PC-9 (cell line): ENCODE measurements around the gene ITGB4. TPM values are rescaled to one million over a fixed set of nuclear protein-coding genes. Genes with fewer than 3 reads are reported as not detected.

Experiments used
- BruUV-seq: library from RNA; stranded (reverse); fragments of 400-500 nt; replicated peaks from 2 replicates; lab custom pipeline; 2021; lab: Mats Ljungman, UMichigan
- CTCF ChIA-PET: fragments of 300-600 bp; sonication (Branson Sonifier 250); formaldehyde crosslinking; loops from one replicate; lab custom pipeline; 2022; ENCODE audit warnings: antibody characterized with exemption; lab: Charles Lee
- POLR2A ChIA-PET: fragments of 300-600 bp; sonication (Branson Sonifier 250); formaldehyde crosslinking; loops from one replicate; lab custom pipeline; 2022; ENCODE audit warnings: antibody characterized with exemption; ENCODE audit not compliant: unreplicated experiment; lab: Charles Lee
- DNase-seq, 2 experiments: peaks; one replicate each; pipeline versions ENCODE4 v3.0.0 to v3.0.0-alpha.2; 2015 to 2022; ENCODE audit warnings: mixed read lengths in 1 of 2
- H2AFZ ChIP-seq: fragments of 200-600 bp; sonication (generic); 2 replicates; pipeline ENCODE4 v1.8.1; 2017; ENCODE audit warnings: antibody characterized with exemption
- H3F3A ChIP-seq: fragments of 200-600 bp; sonication (generic); 2 replicates; pipeline ENCODE4 v1.8.1; 2017; ENCODE audit warnings: antibody characterized with exemption, mild to moderate bottlenecking, low read depth; ENCODE audit not compliant: insufficient read depth
- H3K27ac ChIP-seq: fragments of 200-600 bp; sonication (generic); 2 replicates; pipeline ENCODE4 v1.6.1; 2016; ENCODE audit warnings: mixed run types
- H3K27me3 ChIP-seq: fragments of 200-600 bp; sonication (generic); 2 replicates; pipeline ENCODE4 v1.6.1; 2016; ENCODE audit warnings: low read depth, mixed run types; ENCODE audit not compliant: insufficient read depth
- H3K36me3 ChIP-seq: fragments of 200-600 bp; sonication (generic); 2 replicates; pipeline ENCODE4 v1.6.1; 2016; ENCODE audit warnings: low read depth, mixed run types
- H3K4me1 ChIP-seq: fragments of 200-600 bp; sonication (generic); replicated peaks from 2 replicates; pipeline ENCODE4 v1.6.1; 2016; ENCODE audit warnings: mixed run types; ENCODE audit not compliant: insufficient read depth
- H3K4me2 ChIP-seq: fragments of 200-600 bp; sonication (generic); 2 replicates; pipeline ENCODE4 v1.6.1; 2017; ENCODE audit warnings: mixed run types
- H3K4me3 ChIP-seq: fragments of 200-600 bp; sonication (generic); 2 replicates; pipeline ENCODE4 v1.6.1; 2016; ENCODE audit warnings: mixed run types
- H3K79me2 ChIP-seq: fragments of 200-600 bp; sonication (generic); 2 replicates; pipeline ENCODE4 v1.6.1; 2017; ENCODE audit warnings: low read depth, mixed run types
- H3K9me2 ChIP-seq: fragments of 200-600 bp; sonication (generic); 2 replicates; pipeline ENCODE4 v1.8.1; 2017; ENCODE audit warnings: mild to moderate bottlenecking; ENCODE audit not compliant: insufficient read depth
- H3K9me3 ChIP-seq: fragments of 200-600 bp; sonication (generic); 2 replicates; pipeline ENCODE4 v1.8.1; 2016; ENCODE audit warnings: low read depth; ENCODE audit not compliant: insufficient read depth
- H4K20me1 ChIP-seq: fragments of 200-600 bp; sonication (generic); 2 replicates; pipeline ENCODE4 v1.8.1; 2017; ENCODE audit not compliant: insufficient read depth
- CTCF ChIP-seq: fragments of 200-600 bp; sonication (generic); conservative IDR thresholded peaks from 2 replicates; pipeline ENCODE4 v1.6.1; 2017; ENCODE audit warnings: mixed run types, antibody characterized with exemption, mild to moderate bottlenecking, moderate library complexity
- EZH2 ChIP-seq: fragments of 200-600 bp; sonication (generic); IDR thresholded peaks from 2 replicates; pipeline ENCODE4 v1.8.0; 2017; ENCODE audit warnings: antibody characterized with exemption, low read depth
- intact Hi-C: fragments of 100-400 bp; cut with micrococcal nuclease; formaldehyde crosslinking; loops from one replicate; pipeline ENCODE4 v1.10.0; 2022; ENCODE audit not compliant: unreplicated experiment
- total RNA-seq: library from RNA; stranded (reverse); gene quantifications from 2 replicates; pipeline ENCODE4 v1.2.3, GENCODE V29; 2021

Gene ITGB4
- total RNA-seq, 1 experiment from 2014 or later: 461 TPM

- H3K36me3 ChIP-seq: peaks cover 8% of the 10 kb centered on the region; the same call in 1 of the 2 replicates
- no peak overlapping the region for H2AFZ ChIP-seq
- H4K20me1 ChIP-seq: peaks cover 3% of the 10 kb centered on the region; the same call in 1 of the 2 replicates
- intact Hi-C loops: loop anchor here (2.0 kb wide), 1 partner anchor 117 kb away; the partner anchor contains the start of gene SMIM5
- TF ChIP-seq CTCF (peak; percentile 92), EZH2 (no peak)
- POLR2A ChIA-PET: interaction anchor here (0.6 kb wide), 2 partner anchors 35 to 304 kb away, joined by 3 read pairs; partner anchors contain the start of gene UNK
- no peaks in the 10 kb centered on the region for H3K27me3 ChIP-seq
- H3K27ac ChIP-seq: no peak overlapping the region
- H3K4me3 ChIP-seq: no peak overlapping the region
- H3K79me2 ChIP-seq: no peaks in the 10 kb centered on the region
- H3K4me1 ChIP-seq: 0 out of 2 replicates have a peak, but pooled peaks cover 3% of the 10 kb centered on the region
- H3K4me2 ChIP-seq: no peak overlapping the region
- peaks cover 43% of the 10 kb centered on the region for H3F3A ChIP-seq
- H3K9me2 ChIP-seq: no peaks in the 10 kb centered on the region
- CTCF ChIA-PET: interaction anchor here (0.6 to 1.1 kb wide), 2 partner anchors 66 to 212 kb away, joined by 3 to 5 read pairs; no protein-coding TSS in a partner anchor
- no TSS peak for BruUV-seq
- no peaks in the 10 kb centered on the region for H3K9me3 ChIP-seq
- peak in 1 of 2 experiments; percentile 64 for DNase-seq
Observed at GRCh38 chr17:75749545-75750389, 28.5 kb downstream of the ITGB4 start.

GRCh38 chr17:75750661-75751423, 29.6 kb downstream of the ITGB4 start:
- no TSS peak for BruUV-seq
- CTCF ChIA-PET: interaction anchor here (0.6 to 0.7 kb wide), 3 partner anchors 19 to 213 kb away, joined by 3 to 5 read pairs (median 4); no protein-coding TSS in a partner anchor

More at GRCh38 chr17:75750661-75751423, 29.6 kb downstream of the ITGB4 start:
- POLR2A ChIA-PET: no interaction called here
- no peaks in the 10 kb centered on the region for H3K9me3 ChIP-seq
- 0 out of 2 replicates have a peak, but pooled peaks cover 3% of the 10 kb centered on the region for H3K4me1 ChIP-seq
- intact Hi-C loops: no loop called here
- H3F3A ChIP-seq: peaks cover 43% of the 10 kb centered on the region
- no peaks in the 10 kb centered on the region for H3K9me2 ChIP-seq
- no peaks in the 10 kb centered on the region for H3K27me3 ChIP-seq
- no peak overlapping the region for H3K27ac ChIP-seq
- no peak overlapping the region for H3K4me2 ChIP-seq
- H3K36me3 ChIP-seq: peaks cover 6% of the 10 kb centered on the region; the same call in 1 of the 2 replicates
- no peaks in the 10 kb centered on the region for H3K79me2 ChIP-seq
- H4K20me1 ChIP-seq: peaks cover 3% of the 10 kb centered on the region; the same call in 1 of the 2 replicates
- DNase-seq: no peak
- H2AFZ ChIP-seq: no peak overlapping the region
- H3K4me3 ChIP-seq: no peak overlapping the region
- TF ChIP-seq CTCF (no peak), EZH2 (no peak)
